BJ (cell line): ENCODE measurements around the gene CCDC90B. TPM values are rescaled to one million over a fixed set of nuclear protein-coding genes. Genes with fewer than 3 reads are reported as not detected.

Experiments
- CTCF ChIA-PET: fragments of 350-600 bp; formaldehyde crosslinking; extraction: SDS; loops from one replicate; lab custom pipeline; 2021; ENCODE audit warnings: antibody characterized with exemption, inconsistent platforms; lab: Yijun Ruan, JAX
- POLR2A ChIA-PET: fragments of 300-600 bp; sonication (Branson Sonifier 250); formaldehyde crosslinking; extraction: SDS; loops from one replicate; lab custom pipeline; 2021; ENCODE audit warnings: antibody characterized with exemption; lab: Charles Lee
- DNase-seq: peaks from one replicate; pipeline ENCODE4 v3.0.0-alpha.2; 2011; ENCODE audit warnings: low read depth
- H3K27me3 ChIP-seq: 2 replicates; pipeline ENCODE4 v1.6.0; 2011; ENCODE audit warnings: low read length; ENCODE audit not compliant: control insufficient read depth, insufficient read depth
- H3K36me3 ChIP-seq: 2 replicates; pipeline ENCODE4 v1.5.1; 2011; ENCODE audit warnings: low read length; ENCODE audit not compliant: control insufficient read depth, insufficient read depth
- H3K4me3 ChIP-seq: 2 replicates; pipeline ENCODE4 v1.5.1; 2011; ENCODE audit warnings: low read depth, mild to moderate bottlenecking, control low read depth, low read length
- polyA plus RNA-seq: library from polyadenylated mRNA; depleted of rRNA; stranded (reverse); fragments of >200 nt; gene quantifications from 2 replicates; pipeline ENCODE4 v1.2.3, GENCODE V29; 2011
- TF ChIP-seq, protein P1 (sequence below): IDR thresholded peaks from 2 replicates; pipeline ENCODE4 v1.5.1; 2011; ENCODE audit warnings: low read depth, mild to moderate bottlenecking, control low read depth, inconsistent platforms, low read length, moderate library complexity; ENCODE audit not compliant: insufficient read depth

CCDC90B gene
- polyA plus RNA-seq, 1 experiment: 22.6 TPM

GRCh38 chr11:83302151-83302550 is 16.0 kb upstream of the CCDC90B start:
- Histone ChIP-seq H3K4me3 (no peak overlapping the region), H3K27me3 (peaks cover 2% of the 10 kb centered on the region), H3K36me3 (no peaks in the 10 kb centered on the region)
- POLR2A ChIA-PET: no interaction called here
- no peak for DNase-seq
- TF ChIP-seq, protein P1, sequence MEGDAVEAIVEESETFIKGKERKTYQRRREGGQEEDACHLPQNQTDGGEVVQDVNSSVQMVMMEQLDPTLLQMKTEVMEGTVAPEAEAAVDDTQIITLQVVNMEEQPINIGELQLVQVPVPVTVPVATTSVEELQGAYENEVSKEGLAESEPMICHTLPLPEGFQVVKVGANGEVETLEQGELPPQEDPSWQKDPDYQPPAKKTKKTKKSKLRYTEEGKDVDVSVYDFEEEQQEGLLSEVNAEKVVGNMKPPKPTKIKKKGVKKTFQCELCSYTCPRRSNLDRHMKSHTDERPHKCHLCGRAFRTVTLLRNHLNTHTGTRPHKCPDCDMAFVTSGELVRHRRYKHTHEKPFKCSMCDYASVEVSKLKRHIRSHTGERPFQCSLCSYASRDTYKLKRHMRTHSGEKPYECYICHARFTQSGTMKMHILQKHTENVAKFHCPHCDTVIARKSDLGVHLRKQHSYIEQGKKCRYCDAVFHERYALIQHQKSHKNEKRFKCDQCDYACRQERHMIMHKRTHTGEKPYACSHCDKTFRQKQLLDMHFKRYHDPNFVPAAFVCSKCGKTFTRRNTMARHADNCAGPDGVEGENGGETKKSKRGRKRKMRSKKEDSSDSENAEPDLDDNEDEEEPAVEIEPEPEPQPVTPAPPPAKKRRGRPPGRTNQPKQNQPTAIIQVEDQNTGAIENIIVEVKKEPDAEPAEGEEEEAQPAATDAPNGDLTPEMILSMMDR: no peak
- CTCF ChIA-PET: interaction anchor here (0.8 kb wide), 1 partner anchor 9 kb away, joined by 3 read pairs; no protein-coding TSS in a partner anchor

- no peak for DNase-seq
- ChIA-PET CTCF (no interaction called here), POLR2A (no interaction called here)
- TF ChIP-seq, protein P1: no peak
- H3K27me3 ChIP-seq: peaks cover 2% of the 10 kb centered on the region
- H3K4me3 ChIP-seq: no peak overlapping the region
- H3K36me3 ChIP-seq: no peaks in the 10 kb centered on the region
Observed at GRCh38 chr11:83299681-83300080, 13.5 kb upstream of the CCDC90B start.

- POLR2A ChIA-PET: no interaction called here
- H3K36me3 ChIP-seq: no peaks in the 10 kb centered on the region
- TF ChIP-seq, protein P1: no peak
- CTCF ChIA-PET: interaction anchor here (1.1 to 2.4 kb wide), 6 partner anchors 10 to 526 kb away, joined by 4 to 25 read pairs (median 6); no protein-coding TSS in a partner anchor
- H3K27me3 ChIP-seq: peaks cover 2% of the 10 kb centered on the region; the same call in 1 of the 2 replicates
- no peak for DNase-seq
- no peak overlapping the region for H3K4me3 ChIP-seq
Observed at GRCh38 chr11:83294208-83294607, 8.0 kb upstream of the CCDC90B start.

DNA sequence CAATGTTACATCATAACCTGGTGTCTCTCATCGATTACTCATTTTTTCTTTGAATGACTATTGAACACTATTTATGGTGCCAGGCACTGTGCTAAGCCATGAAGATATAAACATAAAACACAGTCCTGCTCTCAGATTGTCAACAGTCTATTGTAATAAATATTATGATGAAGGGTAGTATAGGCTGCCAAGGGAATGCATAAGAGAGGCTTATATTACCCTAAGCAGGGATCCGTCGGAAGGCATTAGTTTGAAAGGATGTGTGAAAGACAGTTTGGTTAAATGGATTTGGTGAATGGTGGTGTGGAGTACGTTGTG is 7.2 kb upstream of the CCDC90B start:
- no peak for DNase-seq
- CTCF ChIA-PET: interaction anchor here (0.7 to 3.8 kb wide), 20 partner anchors 8 to 575 kb away, joined by 3 to 27 read pairs (median 6); partner anchors contain the start of gene DDIAS
- TF ChIP-seq, protein P1: no peak
- H3K27me3 ChIP-seq: peaks cover 2% of the 10 kb centered on the region; the same call in 1 of the 2 replicates
- H3K4me3 ChIP-seq: no peak overlapping the region
- no peaks in the 10 kb centered on the region for H3K36me3 ChIP-seq
- POLR2A ChIA-PET: interaction anchor here (0.6 kb wide), 1 partner anchor 9 kb away, joined by 3 read pairs; no protein-coding TSS in a partner anchor

DNA sequence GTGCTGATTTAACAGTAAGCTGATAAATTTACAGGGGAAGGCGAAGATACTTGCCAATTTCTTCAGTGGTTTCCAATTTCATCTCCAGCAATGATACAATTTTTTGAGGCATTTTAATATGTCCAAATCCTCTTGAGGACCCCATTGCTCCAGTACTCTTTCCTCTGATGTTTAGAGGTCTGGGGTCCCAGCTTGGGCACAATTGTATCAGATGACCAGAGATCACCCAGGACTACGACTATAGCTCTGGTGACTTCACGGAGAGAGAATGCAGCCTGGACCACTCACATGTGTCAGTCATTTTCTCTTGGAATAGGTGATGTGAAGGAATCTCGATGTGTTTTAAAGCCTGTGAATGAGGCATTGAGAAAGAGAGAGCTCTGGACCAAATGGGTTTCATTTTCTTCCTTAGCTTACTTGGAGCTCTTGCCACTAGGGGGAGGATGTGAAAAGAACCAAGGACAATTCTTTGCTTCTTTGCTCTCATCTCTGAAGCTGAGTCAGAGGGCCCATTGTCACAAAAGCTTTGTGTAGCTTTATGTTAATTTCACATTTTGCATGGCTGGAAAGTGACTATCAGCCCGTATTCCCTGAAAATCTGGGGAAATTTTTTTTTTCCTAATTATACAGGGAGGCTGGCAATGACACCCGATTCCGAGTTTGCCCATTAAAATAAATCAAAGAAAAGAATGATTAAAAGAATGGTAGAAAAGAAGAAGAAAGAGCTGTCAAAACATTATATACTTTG is 6.7 kb upstream of the CCDC90B start:
- Histone ChIP-seq H3K27me3 (no peaks in the 10 kb centered on the region), H3K4me3 (no peak overlapping the region), H3K36me3 (no peaks in the 10 kb centered on the region)
- ChIA-PET POLR2A (interaction anchor here (0.6 kb wide), 1 partner anchor 8 kb away, joined by 3 read pairs; no protein-coding TSS in a partner anchor), CTCF (interaction anchor here (0.7 to 3.8 kb wide), 28 partner anchors 8 to 575 kb away, joined by 3 to 27 read pairs (median 4); partner anchors contain the start of gene DDIAS)
- TF ChIP-seq, protein P1: peak; percentile 76
- no peak for DNase-seq
